Right ventricle myocardium superior (tissue), 1 donor: ENCODE data around the gene ANKS1A. TPM values are rescaled to one million over a fixed set of nuclear protein-coding genes. Genes with fewer than 3 reads are reported as not detected.
A peak's percentile ranks its signal among the peaks of the same experiment; 100 is the strongest.
"Not testable (repeated sequence)": the region's sequence is repeated elsewhere in the genome, so short reads cannot be mapped to it uniquely, and the experiment has no call there.

Source experiments
- ATAC-seq: fragments of 200-7000 bp; cut with Tn5 transposase; one replicate; pipeline ENCODE4 v1.9.1; 2020; ENCODE audit warnings: mild to moderate bottlenecking; ENCODE audit not compliant: poor library complexity
- DNase-seq: peaks from one replicate; pipeline ENCODE4 v3.0.0-alpha.2; 2020
- intact Hi-C: fragments of 100-400 bp; cut with DNase I; formaldehyde crosslinking; loops from one replicate; pipeline ENCODE4 v1.11.2; 2022
- total RNA-seq: library from RNA; stranded (reverse); fragmentation: NEBNext Ultra II Directional; extraction: Animal tissue kit (Norgen Biotek cat#: 25700); gene quantifications from one replicate; pipeline ENCODE4 v1.2.1, GENCODE V29; 2021
- donor health status: DM: no; HTN: yes; CAD: no; lungs with severe emphysema.

The ANKS1A gene
- total RNA-seq, 1 donor from 2014 or later = 25.0 TPM

- DNase-seq (no peak), ATAC-seq (no peak)
- intact Hi-C loops = no loop called here
Measured at GRCh38 chr6:35128496-35128895, 239.4 kb downstream of the ANKS1A start.

- intact Hi-C loops = no loop called here
- ATAC-seq (no peak), DNase-seq (no peak)
Measured at GRCh38 chr6:35136185-35136584, 247.1 kb downstream of the ANKS1A start.

GRCh38 chr6:35138191-35138590, 249.1 kb downstream of the ANKS1A start:
- ATAC-seq, DNase-seq: not testable (repeated sequence)
- intact Hi-C loops = loop anchor here (2.0 kb wide), 1 partner anchor 151 kb away; no protein-coding TSS in a partner anchor

GRCh38 chr6:35139470-35139869, 250.4 kb downstream of the ANKS1A start:
- no peak for ATAC-seq
- DNase-seq = no peak
- intact Hi-C loops = loop anchor here (2.0 kb wide), 1 partner anchor 153 kb away; no protein-coding TSS in a partner anchor

GRCh38 chr6:35139924-35140638, 251.0 kb downstream of the ANKS1A start:
- intact Hi-C loops = loop anchor here (2.0 to 10.0 kb wide), 2 partner anchors 153 to 265 kb away; no protein-coding TSS in a partner anchor
- DNase-seq = no peak
- ATAC-seq = peak; percentile 72

GRCh38 chr6:35140639-35141006, 251.6 kb downstream of the ANKS1A start:
- DNase-seq = no peak
- intact Hi-C loops = loop anchor here (10.0 kb wide), 1 partner anchor 266 kb away; no protein-coding TSS in a partner anchor
- ATAC-seq = peak; percentile 16

Other genes with a start within 250 kb of the ANKS1A start
- gene ILRUN, start 192.5 kb upstream of the ANKS1A start, total RNA-seq = 132 TPM
- gene SNRPC, start 131.8 kb upstream of the ANKS1A start, total RNA-seq = 164 TPM
- gene BLTP3A, start 97.2 kb upstream of the ANKS1A start, total RNA-seq = 17.2 TPM
- 13.7 TPM for gene TAF11, start 1.2 kb upstream of the ANKS1A start, total RNA-seq